ENCODE measurements around the gene PAAF1.

Gene PAAF1

DNA sequence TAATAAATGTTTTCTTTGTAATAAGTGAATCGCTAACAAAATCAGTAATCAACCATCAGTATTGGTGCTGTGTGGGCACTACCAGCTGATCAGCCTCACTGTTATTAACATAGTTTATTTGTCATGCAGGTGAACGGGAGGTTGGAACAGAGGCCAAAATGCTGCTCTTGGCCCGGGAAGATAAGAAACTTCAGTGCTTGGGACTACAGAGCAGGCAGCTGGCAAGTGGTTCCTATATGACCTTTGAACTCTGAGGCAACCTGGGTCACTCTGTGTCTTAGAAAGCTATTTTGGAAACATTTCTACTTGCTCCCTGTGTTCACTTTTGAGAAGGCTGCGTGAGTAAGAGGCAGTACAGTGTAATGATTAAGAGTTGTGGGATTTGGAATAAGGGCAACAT is 37.5 kb downstream of the PAAF1 start:
- Histone ChIP-seq H3K79me1 (replicated peaks; ENCODE audit: low read length, poor library complexity, severe bottlenecking) (no peaks in the 10 kb centered on the region), H3K27ac (ENCODE audit: low read length, poor library complexity, severe bottlenecking) (no peak overlapping the region), H3K4me2 (ENCODE audit: low read length, poor library complexity, severe bottlenecking) (no peak overlapping the region), H3K36me3 (ENCODE audit: control insufficient read depth in 1 of 2, insufficient read depth in 2 of 2, low read depth in 1 of 2, low read length in 2 of 2) (peaks cover 22 to 78% of the 10 kb centered on the region in 2 experiments), H2BK120ac (ENCODE audit: low read depth, low read length) (no peak overlapping the region), H2AK5ac (ENCODE audit: low read length, severe bottlenecking) (no peak overlapping the region), H4K91ac (ENCODE audit: low read length) (no peak overlapping the region), H4K8ac (ENCODE audit: low read length) (no peak overlapping the region), H2AFZ (ENCODE audit: low read depth, low read length) (no peak overlapping the region), H2BK12ac (ENCODE audit: low read length in 2 of 2) (no peak overlapping the region), H2BK5ac (ENCODE audit: low read depth, low read length, poor library complexity, severe bottlenecking) (no peak overlapping the region), H3K27me3 (ENCODE audit: control insufficient read depth in 1 of 2, insufficient read depth in 1 of 2, low read length in 2 of 2) (no peaks in the 10 kb centered on the region), H3K23ac (ENCODE audit: low read length in 2 of 2) (no peak overlapping the region), H3K4me3 (ENCODE audit: insufficient read depth in 1 of 2, low read depth in 1 of 2, low read length in 2 of 2) (no peak overlapping the region), H3K18ac (ENCODE audit: low read depth in 1 of 2, low read length in 2 of 2) (no peak overlapping the region), H3K9ac (ENCODE audit: low read length) (no peak overlapping the region), H3K4me1 (ENCODE audit: control insufficient read depth, insufficient read depth, low read depth, low read length) (no peaks in the 10 kb centered on the region), H2BK15ac (ENCODE audit: low read depth, poor library complexity, severe bottlenecking) (no peak overlapping the region), H3K4ac (ENCODE audit: low read depth in 1 of 2, low read length in 2 of 2) (no peak overlapping the region), H3K9me3 (ENCODE audit: control insufficient read depth, low read length) (no peaks in the 10 kb centered on the region), H3K14ac (ENCODE audit: low read length in 2 of 2) (no peak overlapping the region)
- DNase-seq: no peak
- WGBS: 94% methylated on average over 4 of the region's 4 CpGs

DNA sequence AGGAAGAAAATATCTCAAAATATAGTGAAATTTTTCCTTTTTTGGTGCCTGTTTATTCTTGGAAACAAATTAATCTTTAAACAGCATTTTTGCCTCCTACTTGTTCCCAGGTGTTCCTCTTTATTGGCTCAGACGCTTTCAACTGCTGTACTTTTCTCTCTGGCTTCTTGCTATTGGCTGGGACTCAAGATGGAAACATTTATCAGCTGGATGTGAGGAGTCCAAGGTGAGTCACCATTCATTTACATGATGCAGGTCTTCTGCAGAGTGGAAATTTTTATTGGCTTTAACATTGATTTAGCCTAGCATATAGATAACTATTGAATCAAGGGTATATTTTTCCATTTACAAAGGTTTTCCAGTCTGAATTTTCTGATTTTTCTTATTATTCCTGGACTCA is 39.6 kb downstream of the PAAF1 start:
- no peak overlapping the region for H3K4me2 ChIP-seq (ENCODE audit: low read length, poor library complexity, severe bottlenecking)
- H3K9ac ChIP-seq (ENCODE audit: low read length): no peak overlapping the region
- no peak overlapping the region for H3K14ac ChIP-seq (ENCODE audit: low read length in 2 of 2)
- no peak overlapping the region for H3K4me3 ChIP-seq (ENCODE audit: insufficient read depth in 1 of 2, low read depth in 1 of 2, low read length in 2 of 2)
- 95% methylated on average over 1 of the region's 1 CpG for WGBS
- H3K27me3 ChIP-seq (ENCODE audit: control insufficient read depth in 1 of 2, insufficient read depth in 1 of 2, low read length in 2 of 2): no peaks in the 10 kb centered on the region
- H4K8ac ChIP-seq (ENCODE audit: low read length): no peak overlapping the region
- H3K36me3 ChIP-seq (ENCODE audit: control insufficient read depth in 1 of 2, insufficient read depth in 2 of 2, low read depth in 1 of 2, low read length in 2 of 2): peaks cover 22 to 73% of the 10 kb centered on the region in 2 experiments
- no peak overlapping the region for H3K18ac ChIP-seq (ENCODE audit: low read depth in 1 of 2, low read length in 2 of 2)
- H3K9me3 ChIP-seq (ENCODE audit: control insufficient read depth, low read length): no peaks in the 10 kb centered on the region
- no peak for DNase-seq
- H2AFZ ChIP-seq (ENCODE audit: low read depth, low read length): no peak overlapping the region
- H2BK15ac ChIP-seq (ENCODE audit: low read depth, poor library complexity, severe bottlenecking): no peak overlapping the region
- H3K4ac ChIP-seq (ENCODE audit: low read depth in 1 of 2, low read length in 2 of 2): no peak overlapping the region
- H2BK12ac ChIP-seq (ENCODE audit: low read length in 2 of 2): no peak overlapping the region
- H2AK5ac ChIP-seq (ENCODE audit: low read length, severe bottlenecking): no peak overlapping the region
- H3K23ac ChIP-seq (ENCODE audit: low read length in 2 of 2): no peak overlapping the region
- no peaks in the 10 kb centered on the region for H3K4me1 ChIP-seq (ENCODE audit: control insufficient read depth, insufficient read depth, low read depth, low read length)
- no peak overlapping the region for H3K27ac ChIP-seq (ENCODE audit: low read length, poor library complexity, severe bottlenecking)
- H3K79me1 ChIP-seq (replicated peaks; ENCODE audit: low read length, poor library complexity, severe bottlenecking): no peaks in the 10 kb centered on the region
- H4K91ac ChIP-seq (ENCODE audit: low read length): no peak overlapping the region
- no peak overlapping the region for H2BK120ac ChIP-seq (ENCODE audit: low read depth, low read length)
- no peak overlapping the region for H2BK5ac ChIP-seq (ENCODE audit: low read depth, low read length, poor library complexity, severe bottlenecking)

DNA sequence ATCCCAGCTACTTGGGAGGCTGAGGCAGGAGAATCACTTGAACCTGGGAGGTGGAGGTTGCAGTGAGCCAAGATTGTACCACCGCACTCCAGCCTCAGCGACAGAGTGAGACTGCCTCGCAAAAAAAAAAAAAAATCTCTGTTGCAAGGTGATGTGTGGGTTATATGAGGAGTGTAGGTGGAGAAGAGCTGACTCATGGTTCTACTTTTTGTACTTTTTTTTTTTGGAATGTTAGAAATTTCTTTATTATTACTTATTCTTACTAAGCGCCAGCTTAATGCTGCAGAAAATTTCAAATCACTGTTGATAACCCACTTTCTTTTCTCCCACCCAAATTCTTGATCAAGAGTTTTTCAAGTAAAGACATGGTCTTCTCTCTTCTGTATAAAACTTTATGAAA is 44.4 kb downstream of the PAAF1 start:
- Histone ChIP-seq H3K4me2 (ENCODE audit: low read length, poor library complexity, severe bottlenecking) (no peak overlapping the region), H4K8ac (ENCODE audit: low read length) (no peak overlapping the region), H2BK15ac (ENCODE audit: low read depth, poor library complexity, severe bottlenecking) (no peak overlapping the region), H3K14ac (ENCODE audit: low read length in 2 of 2) (no peak overlapping the region), H3K9ac (ENCODE audit: low read length) (no peak overlapping the region), H3K4me1 (ENCODE audit: control insufficient read depth, insufficient read depth, low read depth, low read length) (no peaks in the 10 kb centered on the region), H2BK120ac (ENCODE audit: low read depth, low read length) (no peak overlapping the region), H2BK5ac (ENCODE audit: low read depth, low read length, poor library complexity, severe bottlenecking) (no peak overlapping the region), H3K27ac (ENCODE audit: low read length, poor library complexity, severe bottlenecking) (no peak overlapping the region), H3K4me3 (ENCODE audit: insufficient read depth in 1 of 2, low read depth in 1 of 2, low read length in 2 of 2) (no peak overlapping the region), H3K18ac (ENCODE audit: low read depth in 1 of 2, low read length in 2 of 2) (no peak overlapping the region), H3K4ac (ENCODE audit: low read depth in 1 of 2, low read length in 2 of 2) (no peak overlapping the region), H2AFZ (ENCODE audit: low read depth, low read length) (no peak overlapping the region), H3K9me3 (ENCODE audit: control insufficient read depth, low read length) (no peaks in the 10 kb centered on the region), H4K91ac (ENCODE audit: low read length) (no peak overlapping the region), H3K36me3 (ENCODE audit: control insufficient read depth in 1 of 2, insufficient read depth in 2 of 2, low read depth in 1 of 2, low read length in 2 of 2) (peaks cover 25 to 62% of the 10 kb centered on the region in 2 experiments), H3K79me1 (replicated peaks; ENCODE audit: low read length, poor library complexity, severe bottlenecking) (no peaks in the 10 kb centered on the region), H3K27me3 (ENCODE audit: control insufficient read depth in 1 of 2, insufficient read depth in 1 of 2, low read length in 2 of 2) (no peaks in the 10 kb centered on the region), H3K23ac (ENCODE audit: low read length in 2 of 2) (no peak overlapping the region), H2AK5ac (ENCODE audit: low read length, severe bottlenecking) (no peak overlapping the region), H2BK12ac (ENCODE audit: low read length in 2 of 2) (no peak overlapping the region)
- DNase-seq: no peak
- 98% methylated on average over 4 of the region's 4 CpGs for WGBS

- 100% methylated on average over 2 of the region's 2 CpGs for WGBS
- peaks cover 28 to 63% of the 10 kb centered on the region in 2 experiments for H3K36me3 ChIP-seq (ENCODE audit: control insufficient read depth in 1 of 2, insufficient read depth in 2 of 2, low read depth in 1 of 2, low read length in 2 of 2)
Measured at GRCh38 chr11:73929388-73929787, 52.6 kb downstream of the PAAF1 start.

More at GRCh38 chr11:73929388-73929787, 52.6 kb downstream of the PAAF1 start:
- Histone ChIP-seq H3K4ac (ENCODE audit: low read depth in 1 of 2, low read length in 2 of 2) (no peak overlapping the region), H4K91ac (ENCODE audit: low read length) (no peak overlapping the region), H3K23ac (ENCODE audit: low read length in 2 of 2) (no peak overlapping the region), H3K4me1 (ENCODE audit: control insufficient read depth, insufficient read depth, low read depth, low read length) (no peaks in the 10 kb centered on the region), H3K4me3 (ENCODE audit: insufficient read depth in 1 of 2, low read depth in 1 of 2, low read length in 2 of 2) (no peak overlapping the region), H2AK5ac (ENCODE audit: low read length, severe bottlenecking) (no peak overlapping the region), H3K18ac (ENCODE audit: low read depth in 1 of 2, low read length in 2 of 2) (no peak overlapping the region), H3K9me3 (ENCODE audit: control insufficient read depth, low read length) (no peaks in the 10 kb centered on the region), H2BK120ac (ENCODE audit: low read depth, low read length) (no peak overlapping the region), H3K27ac (ENCODE audit: low read length, poor library complexity, severe bottlenecking) (no peak overlapping the region), H2BK5ac (ENCODE audit: low read depth, low read length, poor library complexity, severe bottlenecking) (no peak overlapping the region), H2BK15ac (ENCODE audit: low read depth, poor library complexity, severe bottlenecking) (no peak overlapping the region), H3K27me3 (ENCODE audit: control insufficient read depth in 1 of 2, insufficient read depth in 1 of 2, low read length in 2 of 2) (no peaks in the 10 kb centered on the region), H3K14ac (ENCODE audit: low read length in 2 of 2) (no peak overlapping the region), H2AFZ (ENCODE audit: low read depth, low read length) (no peak overlapping the region), H4K8ac (ENCODE audit: low read length) (no peak overlapping the region), H3K79me1 (replicated peaks; ENCODE audit: low read length, poor library complexity, severe bottlenecking) (peaks cover 3% of the 10 kb centered on the region), H3K9ac (ENCODE audit: low read length) (no peak overlapping the region), H2BK12ac (ENCODE audit: low read length in 2 of 2) (no peak overlapping the region), H3K4me2 (ENCODE audit: low read length, poor library complexity, severe bottlenecking) (no peak overlapping the region)
- no peak for DNase-seq
